Measurements from ENCODE around the gene NPAS1.

DNA sequence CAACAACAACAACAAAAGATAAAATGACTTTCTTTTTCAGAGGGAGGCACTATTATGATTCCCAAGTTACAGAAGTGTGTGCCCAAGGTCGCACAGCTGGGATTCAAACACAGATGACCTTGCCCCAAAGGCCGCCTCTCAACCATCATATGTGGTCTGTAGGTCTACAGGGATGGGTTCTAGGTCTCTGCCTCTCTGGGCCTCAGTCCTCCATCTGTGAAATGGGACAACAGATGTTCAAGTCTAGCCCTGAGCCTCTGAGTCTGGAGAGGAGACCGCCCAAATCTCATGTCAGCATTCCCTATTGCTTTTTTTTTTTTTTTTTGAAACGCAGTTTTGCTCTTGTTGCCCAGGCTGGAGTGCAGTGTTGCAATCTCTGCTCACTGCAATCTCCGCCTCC, 4.9 kb downstream of the NPAS1 start:
- TF ChIP-seq GATA2 (IDR thresholded peaks at IDR 0.05; ENCODE audit: low read depth, low read length) (no peak), GATA3 (IDR thresholded peaks at IDR 0.05; ENCODE audit: low read depth, low read length) (no peak)

Data from SH-SY5Y (cell line).